Adrenal gland (tissue), 5 donors: ENCODE data around the gene MRPL18.

Experiments used
- POLR2A ChIP-seq, 2 donors: fragments of 450-650 bp; IDR thresholded peaks; one replicate each; pipeline ENCODE4 v1.6.1; 2017; ENCODE audit warnings: antibody characterized with exemption in 2 of 2, mild to moderate bottlenecking in 2 of 2, moderate library complexity in 1 of 2
- TF ChIP-seq, protein P1 (sequence below), 6 experiments: fragments of 450-650 bp in 4 of 6; fragments of 200-600 bp in 2 of 6; sonication (generic) in 1 of 6; IDR thresholded peaks; 1 replicate in 5 of 6; 2 replicates in 1 of 6; pipeline versions ENCODE4 v1.5.1 to v1.8.0; 2016 to 2021; ENCODE audit warnings: antibody characterized with exemption in 6 of 6, mild to moderate bottlenecking in 2 of 6, moderate library complexity in 1 of 6
- donor health status: DM: no; HTN: no; CAD: no.

DNA sequence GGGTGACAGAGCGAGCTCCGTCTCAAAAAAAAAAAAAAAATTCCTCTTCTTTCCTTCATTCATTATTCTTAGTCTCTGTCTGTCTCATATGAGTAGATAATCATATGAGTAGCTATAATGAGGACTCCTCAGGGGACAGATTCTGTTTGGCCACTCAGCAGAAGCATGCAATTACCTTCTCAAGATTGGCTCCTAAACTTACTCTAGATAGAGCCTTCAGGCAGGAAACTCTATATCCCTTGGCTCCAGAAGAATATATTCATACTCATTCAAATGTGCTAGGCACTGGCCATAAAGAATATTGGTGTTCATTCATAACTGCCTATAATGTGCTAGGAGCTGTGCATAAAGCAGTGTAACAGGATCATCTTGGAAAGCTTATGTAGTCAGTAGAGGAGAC, 30.6 kb upstream of the MRPL18 start:
- TF ChIP-seq, protein P1, sequence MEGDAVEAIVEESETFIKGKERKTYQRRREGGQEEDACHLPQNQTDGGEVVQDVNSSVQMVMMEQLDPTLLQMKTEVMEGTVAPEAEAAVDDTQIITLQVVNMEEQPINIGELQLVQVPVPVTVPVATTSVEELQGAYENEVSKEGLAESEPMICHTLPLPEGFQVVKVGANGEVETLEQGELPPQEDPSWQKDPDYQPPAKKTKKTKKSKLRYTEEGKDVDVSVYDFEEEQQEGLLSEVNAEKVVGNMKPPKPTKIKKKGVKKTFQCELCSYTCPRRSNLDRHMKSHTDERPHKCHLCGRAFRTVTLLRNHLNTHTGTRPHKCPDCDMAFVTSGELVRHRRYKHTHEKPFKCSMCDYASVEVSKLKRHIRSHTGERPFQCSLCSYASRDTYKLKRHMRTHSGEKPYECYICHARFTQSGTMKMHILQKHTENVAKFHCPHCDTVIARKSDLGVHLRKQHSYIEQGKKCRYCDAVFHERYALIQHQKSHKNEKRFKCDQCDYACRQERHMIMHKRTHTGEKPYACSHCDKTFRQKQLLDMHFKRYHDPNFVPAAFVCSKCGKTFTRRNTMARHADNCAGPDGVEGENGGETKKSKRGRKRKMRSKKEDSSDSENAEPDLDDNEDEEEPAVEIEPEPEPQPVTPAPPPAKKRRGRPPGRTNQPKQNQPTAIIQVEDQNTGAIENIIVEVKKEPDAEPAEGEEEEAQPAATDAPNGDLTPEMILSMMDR (IDR thresholded peaks at IDR 0.05) = no peak
- no peak for TF ChIP-seq POLR2A (IDR thresholded peaks at IDR 0.05)
